ENCODE data around the gene DDX6. TPM values are rescaled to one million over a fixed set of nuclear protein-coding genes. Genes with fewer than 3 reads are reported as not detected.
"Not testable (repeated sequence)": the region's sequence is repeated elsewhere in the genome, so short reads cannot be mapped to it uniquely, and the experiment has no call there.

Gene DDX6
- total RNA-seq, 4 donors from 2014 or later, result 110 to 178 (median 142) TPM

- H3K27ac ChIP-seq; intact Hi-C loops (cut with DNase I); H3K4me3 ChIP-seq (replicated peaks in 1 of 3): not testable (repeated sequence)
Measured at GRCh38 chr11:118720740-118721139, 70.2 kb downstream of the DDX6 start.

DNA sequence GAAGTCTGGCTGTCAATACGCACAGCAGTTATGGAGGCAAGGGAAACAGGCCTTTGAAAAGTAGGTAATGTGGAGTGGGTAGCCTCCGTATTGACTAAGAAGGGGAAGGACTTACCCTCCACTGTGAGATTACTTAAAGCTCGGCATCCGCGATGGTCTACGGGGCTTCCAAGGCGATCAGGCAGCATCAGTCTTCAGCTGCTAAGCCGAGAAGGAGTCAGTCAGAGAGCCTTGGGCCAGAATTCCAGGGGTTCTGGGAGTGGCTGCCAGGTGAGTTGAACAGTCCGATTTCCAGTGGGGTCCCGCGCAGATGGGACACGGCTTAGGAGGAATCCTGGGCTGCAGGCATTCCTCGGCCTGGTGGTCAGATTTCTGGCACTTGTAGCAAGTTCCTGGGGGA lies 70.9 kb downstream of the DDX6 start:
- H3K4me3 ChIP-seq (replicated peaks in 1 of 3); intact Hi-C loops (cut with DNase I); H3K9me3 ChIP-seq; H3K27ac ChIP-seq; DNase-seq; H3K27me3 ChIP-seq; H3K36me3 ChIP-seq: not testable (repeated sequence)
- 66 to 78% methylated on average over 9 of the region's 13 CpGs for WGBS, 2 donors
- H3K4me1 ChIP-seq, result peaks cover 10 to 14% of the 10 kb centered on the region in 2 donors

More at GRCh38 chr11:118720740-118721139, 70.2 kb downstream of the DDX6 start:
- H3K9me3 ChIP-seq, H3K4me1 ChIP-seq, H3K27me3 ChIP-seq, H3K36me3 ChIP-seq, DNase-seq: not testable (repeated sequence)
- 70 to 72% methylated on average over 8 to 9 of the region's 9 CpGs for WGBS, 2 donors

DNA sequence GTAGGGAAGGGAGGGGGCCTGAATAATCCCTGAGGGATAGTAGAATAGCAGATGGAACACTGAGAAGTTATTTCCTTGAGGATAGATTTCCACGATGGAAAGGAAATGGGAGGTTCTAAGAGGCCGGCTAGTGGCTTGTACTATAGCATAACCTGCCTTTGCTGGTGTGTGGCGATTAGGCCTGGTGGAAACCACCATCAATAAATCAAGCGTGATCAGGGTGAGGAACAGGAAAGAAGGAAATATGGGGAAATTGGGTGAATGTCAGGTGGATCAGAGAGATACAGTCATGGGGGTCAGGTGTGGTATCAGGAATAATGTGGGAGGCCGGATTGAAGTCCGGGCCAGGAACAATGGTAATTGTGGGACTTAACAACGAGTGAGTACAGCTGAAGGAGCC lies 72.4 kb downstream of the DDX6 start:
- intact Hi-C loops (cut with DNase I); H3K27ac ChIP-seq: not testable (repeated sequence)
- WGBS, 2 donors, result 87 to 90% methylated on average over 7 of the region's 7 CpGs

GRCh38 chr11:118717733-118718132 lies 73.2 kb downstream of the DDX6 start:
- intact Hi-C loops (cut with DNase I); H3K27me3 ChIP-seq; H3K27ac ChIP-seq; H3K4me3 ChIP-seq (replicated peaks in 1 of 3); H3K36me3 ChIP-seq; DNase-seq; H3K9me3 ChIP-seq: not testable (repeated sequence)
- H3K4me1 ChIP-seq, result peaks cover 13 to 16% of the 10 kb centered on the region in 2 donors
- 74% methylated on average over 4 of the region's 4 CpGs for WGBS, 2 donors

More for the DNA sequence above, 72.4 kb downstream of the DDX6 start:
- H3K4me3 ChIP-seq (replicated peaks in 1 of 3); H3K36me3 ChIP-seq; H3K9me3 ChIP-seq; H3K27me3 ChIP-seq; DNase-seq: not testable (repeated sequence)
- H3K4me1 ChIP-seq, result peaks cover 13 to 16% of the 10 kb centered on the region in 2 donors

- intact Hi-C loops (cut with DNase I); H3K36me3 ChIP-seq; H3K4me3 ChIP-seq (replicated peaks in 1 of 3); H3K9me3 ChIP-seq; H3K27me3 ChIP-seq; DNase-seq; H3K27ac ChIP-seq: not testable (repeated sequence)
- peaks cover 13 to 16% of the 10 kb centered on the region in 2 donors for H3K4me1 ChIP-seq
- WGBS, 2 donors, result 95 to 97% methylated on average over 6 of the region's 6 CpGs
Measured at GRCh38 chr11:118717221-118717620, 73.7 kb downstream of the DDX6 start.

DNA sequence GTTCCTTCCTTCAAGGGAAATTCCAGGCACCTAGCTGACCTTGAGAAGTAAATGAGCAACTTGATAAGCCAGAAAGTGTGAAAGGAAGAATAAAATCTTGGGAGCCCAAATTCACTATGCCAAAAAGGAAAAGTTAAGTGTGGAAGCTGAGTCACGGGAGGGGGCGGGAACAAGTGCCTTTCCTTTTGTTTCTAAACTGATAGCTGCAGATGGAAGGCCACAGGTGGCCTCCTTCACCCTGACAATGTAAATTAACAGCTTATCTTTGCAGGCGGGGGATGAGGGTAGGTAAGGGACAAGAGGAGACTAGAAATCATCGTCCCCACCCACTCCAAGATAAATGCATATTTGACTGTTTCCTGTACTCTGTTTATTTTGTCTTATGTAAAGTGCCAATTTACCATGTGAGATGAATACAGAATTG lies 75.1 kb downstream of the DDX6 start:
- Histone ChIP-seq H3K27me3 (no peaks in the 10 kb centered on the region), H3K36me3 (no peaks in the 10 kb centered on the region), H3K9me3 (no peaks in the 10 kb centered on the region), H3K4me1 (peaks cover 13 to 16% of the 10 kb centered on the region in 2 donors), H3K27ac (peak overlapping the region; percentile 78 to 81 (median 78)), H3K4me3 (replicated peaks in 1 of 3) (no peak overlapping the region)
- WGBS, 2 donors, result 65 to 71% methylated on average over 4 of the region's 4 CpGs
- intact Hi-C loops (cut with DNase I), result no loop called here
- DNase-seq, result peak; percentile 29 to 36
- TF ChIP-seq, protein P1, sequence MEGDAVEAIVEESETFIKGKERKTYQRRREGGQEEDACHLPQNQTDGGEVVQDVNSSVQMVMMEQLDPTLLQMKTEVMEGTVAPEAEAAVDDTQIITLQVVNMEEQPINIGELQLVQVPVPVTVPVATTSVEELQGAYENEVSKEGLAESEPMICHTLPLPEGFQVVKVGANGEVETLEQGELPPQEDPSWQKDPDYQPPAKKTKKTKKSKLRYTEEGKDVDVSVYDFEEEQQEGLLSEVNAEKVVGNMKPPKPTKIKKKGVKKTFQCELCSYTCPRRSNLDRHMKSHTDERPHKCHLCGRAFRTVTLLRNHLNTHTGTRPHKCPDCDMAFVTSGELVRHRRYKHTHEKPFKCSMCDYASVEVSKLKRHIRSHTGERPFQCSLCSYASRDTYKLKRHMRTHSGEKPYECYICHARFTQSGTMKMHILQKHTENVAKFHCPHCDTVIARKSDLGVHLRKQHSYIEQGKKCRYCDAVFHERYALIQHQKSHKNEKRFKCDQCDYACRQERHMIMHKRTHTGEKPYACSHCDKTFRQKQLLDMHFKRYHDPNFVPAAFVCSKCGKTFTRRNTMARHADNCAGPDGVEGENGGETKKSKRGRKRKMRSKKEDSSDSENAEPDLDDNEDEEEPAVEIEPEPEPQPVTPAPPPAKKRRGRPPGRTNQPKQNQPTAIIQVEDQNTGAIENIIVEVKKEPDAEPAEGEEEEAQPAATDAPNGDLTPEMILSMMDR (IDR thresholded peaks at IDR 0.05), result no peak
- no peak for TF ChIP-seq POLR2A (IDR thresholded peaks at IDR 0.05)

GRCh38 chr11:118715245-118715831 lies 75.6 kb downstream of the DDX6 start:
- Histone ChIP-seq H3K4me1 (peaks cover 13 to 16% of the 10 kb centered on the region in 2 donors), H3K9me3 (no peaks in the 10 kb centered on the region), H3K27ac (peak overlapping the region; percentile 78 to 81 (median 78)), H3K27me3 (no peaks in the 10 kb centered on the region), H3K4me3 (replicated peaks in 1 of 3) (no peak overlapping the region), H3K36me3 (no peaks in the 10 kb centered on the region)
- 54 to 64% methylated on average over 5 of the region's 5 CpGs for WGBS, 2 donors
- no peak for TF ChIP-seq POLR2A (IDR thresholded peaks at IDR 0.05)
- TF ChIP-seq, protein P1 (IDR thresholded peaks at IDR 0.05), result no peak
- peak; percentile 21 to 42 for DNase-seq
- intact Hi-C loops (cut with DNase I), result no loop called here

Data from thyroid gland (tissue), 4 donors.